K562 (cell line): ENCODE measurements around the gene SNCG. TPM values are rescaled to one million over a fixed set of nuclear protein-coding genes. Genes with fewer than 3 reads are reported as not detected.
A peak's percentile ranks its signal among the peaks of the same experiment; 100 is the strongest.

Experiments used
- ATAC-seq: fragments of 200-7000 bp; cut with Tn5 transposase; 3 replicates; pipeline ENCODE4 v1.9.1; 2020; ENCODE audit warnings: moderate library complexity
- BruUV-seq: library from RNA; stranded (reverse); fragments of 400-500 nt; replicated peaks from 2 replicates; lab custom pipeline; 2021; lab: Mats Ljungman, UMichigan
- CTCF ChIA-PET: fragments of 300-600 bp; formaldehyde crosslinking; extraction: SDS; loops from one replicate; lab custom pipeline; 2021; ENCODE audit warnings: low intra/inter-chr PET ratio; lab: Yijun Ruan, JAX
- POLR2A ChIA-PET: fragments of 300-600, 350-650 bp; sonication (Branson Sonifier 250); formaldehyde crosslinking; extraction: SDS; loops from one replicate; lab custom pipeline; 2021; ENCODE audit warnings: antibody characterized with exemption, inconsistent platforms; lab: Yijun Ruan, JAX
- DNase-seq, 4 experiments: peaks; one replicate each; pipeline versions ENCODE4 v3.0.0 to v3.0.0-alpha.2; 2011 to 2018; ENCODE audit warnings: low spot score in 3 of 4, mixed read lengths in 3 of 4; ENCODE audit errors: extremely low read depth in 1 of 4
- FAIRE-seq: peaks from 2 replicates; lab custom pipeline; 2011; peaks lifted over from hg19 to GRCh38; lab: Jason Lieb, UNC
- H2AFZ ChIP-seq: 2 replicates; pipeline ENCODE4 v1.6.0; 2011; ENCODE audit warnings: low read depth, low read length, control low read depth, inconsistent platforms
- H3K27ac ChIP-seq: fragments of 200-600 bp; 3 replicates; pipeline ENCODE4 v1.8.0; 2011; ENCODE audit warnings: low read depth, mild to moderate bottlenecking, control low read depth, inconsistent platforms, low read length, moderate library complexity, mixed read lengths; ENCODE audit errors: extremely low read depth
- H3K27me3 ChIP-seq, 2 experiments: fragments of 300-600 bp in 1 of 2; 2 replicates in 1 of 2; 3 replicates in 1 of 2; pipeline versions ENCODE4 v1.6.0 to v1.8.0; 2011; ENCODE audit warnings: inconsistent platforms in 2 of 2, low read length in 2 of 2, mild to moderate bottlenecking in 1 of 2, mixed read lengths in 1 of 2, moderate library complexity in 1 of 2; ENCODE audit not compliant: control insufficient read depth in 2 of 2, insufficient read depth in 2 of 2
- H3K36me3 ChIP-seq: fragments of 300-600 bp; 3 replicates; pipeline ENCODE4 v1.8.0; 2011; ENCODE audit warnings: mild to moderate bottlenecking, low read length, inconsistent platforms; ENCODE audit not compliant: control insufficient read depth, insufficient read depth
- H3K4me1 ChIP-seq, 2 experiments: fragments of 200-600 bp in 1 of 2; replicated peaks in 1 of 2; 2 replicates in 1 of 2; 3 replicates in 1 of 2; pipeline versions ENCODE4 v1.5.1 to v1.8.0; 2011; ENCODE audit warnings: inconsistent platforms in 2 of 2, low read length in 2 of 2, mild to moderate bottlenecking in 1 of 2, mixed read lengths in 1 of 2, moderate library complexity in 1 of 2; ENCODE audit not compliant: control insufficient read depth in 2 of 2, insufficient read depth in 2 of 2
- H3K4me2 ChIP-seq: 2 replicates; pipeline ENCODE4 v1.6.1; 2011; ENCODE audit warnings: low read length, control low read depth, inconsistent platforms, mixed read lengths; ENCODE audit not compliant: insufficient read depth
- H3K4me3 ChIP-seq: fragments of 200-600 bp; sonication (generic), shearing (Covaris generic); 2 replicates; pipeline ENCODE4 v1.5.1; 2016; ENCODE audit warnings: control low read depth, inconsistent platforms
- H3K79me2 ChIP-seq: fragments of 200-600 bp; 3 replicates; pipeline ENCODE4 v1.8.0; 2011; ENCODE audit warnings: low read length, inconsistent platforms; ENCODE audit not compliant: control insufficient read depth, insufficient read depth
- H3K9ac ChIP-seq, 2 experiments: 2 replicates each; pipeline versions ENCODE4 v1.6.0 to v1.6.1; 2011; ENCODE audit warnings: low read depth in 2 of 2, low read length in 2 of 2, control low read depth in 1 of 2, inconsistent platforms in 1 of 2, mild to moderate bottlenecking in 1 of 2, mixed read lengths in 1 of 2; ENCODE audit not compliant: insufficient read depth in 1 of 2
- H3K9me1 ChIP-seq: one replicate; pipeline ENCODE4 v1.6.0; 2011; ENCODE audit warnings: inconsistent platforms, mild to moderate bottlenecking, low read length, moderate library complexity; ENCODE audit not compliant: control insufficient read depth, insufficient read depth
- H3K9me3 ChIP-seq: replicated peaks from 2 replicates; pipeline ENCODE4 v1.5.1; 2011; ENCODE audit warnings: low read depth, low read length, inconsistent platforms; ENCODE audit not compliant: control insufficient read depth, insufficient read depth
- H4K20me1 ChIP-seq: replicated peaks from 2 replicates; pipeline ENCODE4 v1.6.1; 2011; ENCODE audit warnings: low read length, inconsistent platforms, mixed read lengths; ENCODE audit not compliant: control insufficient read depth, insufficient read depth
- ATF6 ChIP-seq: sonication (generic); formaldehyde crosslinking; IDR thresholded peaks from 2 replicates; pipeline ENCODE4 v1.4.0; 2020; ENCODE audit warnings: mild to moderate bottlenecking, missing genetic modification reagents
- BRD4 ChIP-seq: fragments of 200-600 bp; sonication (generic); IDR thresholded peaks from 2 replicates; pipeline ENCODE4 v1.6.1; 2017; ENCODE audit warnings: inconsistent platforms
- CBX3 ChIP-seq, 2 experiments: IDR thresholded peaks; 1 replicate in 1 of 2; 2 replicates in 1 of 2; pipeline ENCODE4 v1.6.1; 2012; ENCODE audit warnings: inconsistent platforms in 2 of 2, low read length in 2 of 2, borderline replicate concordance in 1 of 2, control low read depth in 1 of 2
- CC2D1A ChIP-seq: fragments of 450-650 bp; IDR thresholded peaks from 2 replicates; pipeline ENCODE4 v1.6.1; 2017; ENCODE audit warnings: mild to moderate bottlenecking
- CTBP1 ChIP-seq: fragments of 450-650 bp; IDR thresholded peaks from 2 replicates; pipeline ENCODE4 v1.6.1; 2016; ENCODE audit warnings: borderline replicate concordance
- FOS ChIP-seq: IDR thresholded peaks from 3 replicates; pipeline ENCODE4 v1.6.1; 2011; ENCODE audit not compliant: insufficient read length; ENCODE audit errors: extremely low read depth
- HIVEP1 ChIP-seq: fragments of 250-450 bp; sonication (Bioruptor Pico); IDR thresholded peaks from 2 replicates; pipeline ENCODE4 v1.4.0; 2020; ENCODE audit warnings: mild to moderate bottlenecking
- HMG20B ChIP-seq: fragments of 250-450 bp; sonication (Bioruptor Pico); IDR thresholded peaks from 2 replicates; pipeline ENCODE4 v1.5.0; 2021; ENCODE audit warnings: mild to moderate bottlenecking
- HNRNPH1 ChIP-seq: fragments of 200-400 bp; formaldehyde crosslinking; optimal IDR thresholded peaks from 2 replicates; pipeline ENCODE3; 2017; ENCODE audit warnings: low read depth, mild to moderate bottlenecking, low read length, moderate library complexity
- MAFF ChIP-seq: IDR thresholded peaks from 2 replicates; pipeline ENCODE4 v1.6.1; 2012; ENCODE audit warnings: low read length, improper control_type of control experiment
- MAFG ChIP-seq: fragments of 450-650 bp; conservative IDR thresholded peaks from 2 replicates; pipeline ENCODE4 v1.6.1; 2016; ENCODE audit warnings: missing genetic modification characterization, missing compliant biosample characterization
- MEF2D ChIP-seq: conservative IDR thresholded peaks from 2 replicates; pipeline ENCODE4 v1.6.1; 2016; ENCODE audit warnings: low read depth, missing genetic modification characterization, missing compliant biosample characterization
- MNT ChIP-seq, 2 experiments: fragments of 450-650 bp; conservative IDR thresholded peaks; 2 replicates each; pipeline ENCODE4 v1.6.1; 2017; ENCODE audit warnings: mild to moderate bottlenecking in 2 of 2, moderate library complexity in 2 of 2
- PYGO2 ChIP-seq: fragments of 450-650 bp; IDR thresholded peaks from 2 replicates; pipeline ENCODE4 v1.6.1; 2016; ENCODE audit warnings: mild to moderate bottlenecking, missing genetic modification characterization, moderate library complexity, missing compliant biosample characterization
- SIN3B ChIP-seq: fragments of 450-650 bp; IDR thresholded peaks from 2 replicates; pipeline ENCODE4 v1.6.1; 2017; ENCODE audit warnings: low read depth, mild to moderate bottlenecking, moderate library complexity
- ZBTB17 ChIP-seq: fragments of 450-650 bp; formaldehyde crosslinking; IDR thresholded peaks from 2 replicates; pipeline ENCODE4 v1.4.0; 2020; ENCODE audit warnings: mild to moderate bottlenecking
- WGBS: fragments of 100-300 bp; shearing (Covaris generic); methylation state at CpG from one replicate; pipeline ENCODE4 v1.1.6; 2016; ENCODE audit warnings: low coverage, mixed read lengths; ENCODE audit not compliant: insufficient coverage; ENCODE audit errors: missing lambda C conversion rate; 5-methylcytosine and 5-hydroxymethylcytosine counted together
- in situ Hi-C: fragments of 300-500 bp; cut with MboI; formaldehyde crosslinking; loops from 4 replicates; pipeline ENCODE4 v1.15.0; 2018; ENCODE audit warnings: inconsistent platforms, mixed read lengths
- intact Hi-C: fragments of 100-400 bp; cut with micrococcal nuclease; formaldehyde crosslinking; loops from 2 replicates; pipeline ENCODE4 v1.14.2; 2022
- polyA plus RNA-seq, 8 experiments: library from polyadenylated mRNA; depleted of rRNA in 4 of 8; stranded (reverse) in 5 of 8; unstranded in 3 of 8; fragments of >200 nt; fragmentation: Nextera tagmentation in 2 of 8; fragmentation: Illumina TruSeq in 1 of 8; extraction: Ambion mirVana in 2 of 8; extraction: Trizol in 1 of 8; gene quantifications; 2 replicates each; pipeline versions ENCODE4 v1.2.1 to v1.2.3, GENCODE V29; 2011 to 2014; ENCODE audit warnings: inconsistent platforms in 1 of 8, missing spikeins in 1 of 8
- total RNA-seq, 7 experiments: library from RNA; depleted of rRNA in 6 of 7; stranded (reverse); fragments of >200 nt in 6 of 7; fragmentation: Illumina TruSeq in 2 of 7; extraction: Trizol in 2 of 7; gene quantifications; 2 replicates each; pipeline versions ENCODE4 v1.2.1 to v1.2.3, GENCODE V29; 2011 to 2021; ENCODE audit warnings: low replicate concordance in 1 of 7
- TF ChIP-seq, protein P1 (sequence below): fragments of 250-450 bp; sonication (Bioruptor Pico); IDR thresholded peaks from 2 replicates; pipeline ENCODE4 v1.5.0; 2021; ENCODE audit warnings: mild to moderate bottlenecking, borderline replicate concordance

SNCG gene
- total and polyA plus RNA-seq, 9 of the 15 experiments (the other 6 are each of a cell fraction or from before 2014, with no cell fraction given), result 9.8 to 146 (median 93.6) TPM

DNA sequence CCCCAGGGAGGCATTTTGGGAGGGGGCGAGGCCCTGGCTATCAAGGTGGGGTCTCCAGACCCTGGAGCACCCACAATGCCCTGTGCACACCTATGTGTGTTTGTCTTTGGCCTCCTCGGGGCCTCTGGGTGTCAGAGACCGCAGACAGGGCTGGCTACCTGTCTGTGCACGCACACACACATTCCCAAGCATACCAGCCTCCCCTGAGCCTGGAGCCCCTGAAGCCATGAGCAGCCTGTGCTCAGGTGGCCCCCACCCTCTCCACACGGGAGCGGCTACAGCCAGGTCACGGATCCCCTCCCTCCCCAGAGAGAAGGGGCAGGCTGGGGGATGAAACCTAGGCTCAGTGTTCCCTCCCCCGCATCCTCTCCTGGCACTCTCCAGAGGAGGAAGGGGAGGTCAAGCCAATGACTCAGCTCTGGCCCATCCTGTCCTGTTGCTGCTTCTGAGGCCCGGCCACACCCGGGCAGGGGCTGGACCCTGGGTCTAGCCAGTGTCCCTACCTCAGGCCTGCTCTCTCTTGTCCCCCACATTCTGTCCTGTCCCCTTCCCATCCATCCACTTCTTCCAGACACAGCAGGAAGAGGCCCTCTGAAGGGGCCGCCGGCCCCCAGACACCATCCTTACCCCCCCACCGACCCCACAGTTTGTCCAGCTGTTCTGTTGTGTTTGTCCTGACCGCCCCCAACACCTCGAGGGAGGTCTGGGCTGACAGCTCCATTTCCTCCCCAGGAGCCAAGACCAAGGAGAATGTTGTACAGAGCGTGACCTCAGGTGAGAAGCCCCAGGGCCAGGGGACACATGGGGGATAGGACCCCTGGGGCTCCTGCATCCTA is 720 bp downstream of the SNCG start:
- in situ Hi-C loops, result no loop called here
- ChIA-PET CTCF (interaction anchor here (4.5 kb wide), 1 partner anchor 20 kb away, joined by 28 read pairs; no protein-coding TSS in a partner anchor), POLR2A (no interaction called here)
- H3K9me3 ChIP-seq, result no peaks in the 10 kb centered on the region
- peak; percentile 99 for FAIRE-seq
- H3K27me3 ChIP-seq, result no peaks in the 10 kb centered on the region
- no peaks in the 10 kb centered on the region for H3K9me1 ChIP-seq
- H3K27ac ChIP-seq, result peak overlapping the region; percentile 91
- no peaks in the 10 kb centered on the region for H4K20me1 ChIP-seq
- BruUV-seq, result no TSS peak
- ATAC-seq, result peak; percentile 77
- peak overlapping the region; percentile 83 for H2AFZ ChIP-seq
- H3K9ac ChIP-seq, result peak overlapping the region; percentile 79 to 90
- intact Hi-C loops, result no loop called here
- H3K4me1 ChIP-seq, result peaks cover 62 to 85% of the 10 kb centered on the region in 2 experiments
- H3K4me2 ChIP-seq, result peak overlapping the region; percentile 83
- H3K36me3 ChIP-seq, result peaks cover 4% of the 10 kb centered on the region; the same call in 2 of the 3 replicates
- peaks cover 17% of the 10 kb centered on the region; the same call in 2 of the 3 replicates for H3K79me2 ChIP-seq
- 3% methylated on average over 8 of the region's 16 CpGs for WGBS
- peak; percentile 80 to 94 (median 84) for DNase-seq
- peak overlapping the region; percentile 49 for H3K4me3 ChIP-seq
- TF ChIP-seq CTBP1, result peak; percentile 94
- TF ChIP-seq HNRNPH1, result no peak
- no peak for TF ChIP-seq ATF6 (CRISPR knock-in tag)
- TF ChIP-seq ZBTB17 (CRISPR knock-in tag), result no peak
- TF ChIP-seq MNT (conservative IDR thresholded peaks at IDR 0.05), result peak; percentile 14 to 36; a peak in 1 of 4 replicates
- no peak for TF ChIP-seq FOS
- TF ChIP-seq HMG20B (CRISPR knock-in tag), result no peak
- no peak for TF ChIP-seq PYGO2 (tag)
- TF ChIP-seq, protein P1, sequence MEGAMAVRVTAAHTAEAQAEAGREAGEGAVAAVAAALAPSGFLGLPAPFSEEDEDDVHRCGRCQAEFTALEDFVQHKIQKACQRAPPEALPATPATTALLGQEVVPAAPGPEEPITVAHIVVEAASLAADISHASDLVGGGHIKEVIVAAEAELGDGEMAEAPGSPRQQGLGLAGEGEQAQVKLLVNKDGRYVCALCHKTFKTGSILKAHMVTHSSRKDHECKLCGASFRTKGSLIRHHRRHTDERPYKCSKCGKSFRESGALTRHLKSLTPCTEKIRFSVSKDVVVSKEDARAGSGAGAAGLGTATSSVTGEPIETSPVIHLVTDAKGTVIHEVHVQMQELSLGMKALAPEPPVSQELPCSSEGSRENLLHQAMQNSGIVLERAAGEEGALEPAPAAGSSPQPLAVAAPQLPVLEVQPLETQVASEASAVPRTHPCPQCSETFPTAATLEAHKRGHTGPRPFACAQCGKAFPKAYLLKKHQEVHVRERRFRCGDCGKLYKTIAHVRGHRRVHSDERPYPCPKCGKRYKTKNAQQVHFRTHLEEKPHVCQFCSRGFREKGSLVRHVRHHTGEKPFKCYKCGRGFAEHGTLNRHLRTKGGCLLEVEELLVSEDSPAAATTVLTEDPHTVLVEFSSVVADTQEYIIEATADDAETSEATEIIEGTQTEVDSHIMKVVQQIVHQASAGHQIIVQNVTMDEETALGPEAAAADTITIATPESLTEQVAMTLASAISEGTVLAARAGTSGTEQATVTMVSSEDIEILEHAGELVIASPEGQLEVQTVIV (CRISPR knock-in tag), result no peak
- no peak for TF ChIP-seq HIVEP1 (CRISPR knock-in tag)
- TF ChIP-seq MAFG (tag), result peak; percentile 34; the same call in 1 of the 2 replicates
- 0 out of 3 replicates have a peak, but pooled peaks of 1 of the 2 experiments have one; percentile 12 for TF ChIP-seq CBX3 (IDR thresholded peaks at IDR 0.05; ENCODE audit: borderline replicate concordance in 1 of 2, low read length in 2 of 2)
- no peak for TF ChIP-seq MEF2D (tag)
- no peak for TF ChIP-seq MAFF
- TF ChIP-seq BRD4, result no peak
- no peak for TF ChIP-seq SIN3B
- no peak for TF ChIP-seq CC2D1A
